ENCODE data around the gene PLB1. TPM values are rescaled to one million over a fixed set of nuclear protein-coding genes. Genes with fewer than 3 reads are reported as not detected.

PLB1 gene
- total RNA-seq, 1 experiment from 2014 or later, result 0.91 TPM

- POLR2A ChIA-PET, result no interaction called here
- Mint-ChIP-seq H3K9me3 (ENCODE audit: unreplicated experiment) (no peaks in the 10 kb centered on the region), H3K4me1 (ENCODE audit: insufficient read depth, unreplicated experiment) (no peaks in the 10 kb centered on the region), H3K27me3 (ENCODE audit: insufficient read depth, unreplicated experiment) (peaks cover 32% of the 10 kb centered on the region), H3K27ac (ENCODE audit: low read depth, unreplicated experiment) (no peak overlapping the region), H3K36me3 (ENCODE audit: insufficient read depth, unreplicated experiment) (peaks cover 4% of the 10 kb centered on the region), H3K4me3 (ENCODE audit: unreplicated experiment) (no peak overlapping the region)
- no peak for TF ChIP-seq CTCF (IDR thresholded peaks at IDR 0.05; ENCODE audit: unreplicated experiment)
- intact Hi-C loops (cut with micrococcal nuclease), result no loop called here
- no peak for DNase-seq (ENCODE audit: unreplicated experiment)
- CTCF ChIA-PET, result interaction anchor here (0.6 to 1.6 kb wide), 4 partner anchors 17 to 845 kb away, joined by 3 to 4 read pairs (median 4); no protein-coding TSS in a partner anchor
- no TSS peak for BruUV-seq (replicated peaks)
Measured at GRCh38 chr2:28528206-28528605, 32.3 kb downstream of the PLB1 start.

- DNase-seq (ENCODE audit: unreplicated experiment), result no peak
- TF ChIP-seq CTCF (IDR thresholded peaks at IDR 0.05; ENCODE audit: unreplicated experiment), result no peak
- Mint-ChIP-seq H3K4me1 (ENCODE audit: insufficient read depth, unreplicated experiment) (no peaks in the 10 kb centered on the region), H3K9me3 (ENCODE audit: unreplicated experiment) (no peaks in the 10 kb centered on the region), H3K27me3 (ENCODE audit: insufficient read depth, unreplicated experiment) (peaks cover 30% of the 10 kb centered on the region), H3K4me3 (ENCODE audit: unreplicated experiment) (no peak overlapping the region), H3K36me3 (ENCODE audit: insufficient read depth, unreplicated experiment) (no peaks in the 10 kb centered on the region), H3K27ac (ENCODE audit: low read depth, unreplicated experiment) (no peak overlapping the region)
- intact Hi-C loops (cut with micrococcal nuclease), result no loop called here
- ChIA-PET CTCF (no interaction called here), POLR2A (no interaction called here)
- BruUV-seq (replicated peaks), result no TSS peak
Measured at GRCh38 chr2:28530782-28531181, 34.9 kb downstream of the PLB1 start.

GRCh38 chr2:28532399-28532798 is 36.5 kb downstream of the PLB1 start:
- intact Hi-C loops (cut with micrococcal nuclease), result no loop called here

GRCh38 chr2:28533044-28533680 is 37.3 kb downstream of the PLB1 start:
- Mint-ChIP-seq H3K36me3 (ENCODE audit: insufficient read depth, unreplicated experiment) (no peaks in the 10 kb centered on the region), H3K4me1 (ENCODE audit: insufficient read depth, unreplicated experiment) (no peaks in the 10 kb centered on the region), H3K27ac (ENCODE audit: low read depth, unreplicated experiment) (no peak overlapping the region), H3K27me3 (ENCODE audit: insufficient read depth, unreplicated experiment) (peaks cover 30% of the 10 kb centered on the region), H3K4me3 (ENCODE audit: unreplicated experiment) (no peak overlapping the region), H3K9me3 (ENCODE audit: unreplicated experiment) (no peaks in the 10 kb centered on the region)
- no TSS peak for BruUV-seq (replicated peaks)
- CTCF ChIA-PET, result no interaction called here
- TF ChIP-seq CTCF (IDR thresholded peaks at IDR 0.05; ENCODE audit: unreplicated experiment), result no peak
- no peak for DNase-seq (ENCODE audit: unreplicated experiment)
- intact Hi-C loops (cut with micrococcal nuclease), result no loop called here
- POLR2A ChIA-PET, result interaction anchor here (1.1 kb wide), 1 partner anchor 11 kb away, joined by 3 read pairs; no protein-coding TSS in a partner anchor

More at GRCh38 chr2:28532399-28532798, 36.5 kb downstream of the PLB1 start:
- ChIA-PET POLR2A (interaction anchor here (0.6 to 1.1 kb wide), 2 partner anchors 11 to 141 kb away, joined by 3 read pairs; no protein-coding TSS in a partner anchor), CTCF (no interaction called here)
- no peaks in the 10 kb centered on the region for H3K9me3 Mint-ChIP-seq (ENCODE audit: unreplicated experiment)
- no peak overlapping the region for H3K27ac Mint-ChIP-seq (ENCODE audit: low read depth, unreplicated experiment)
- no peaks in the 10 kb centered on the region for H3K36me3 Mint-ChIP-seq (ENCODE audit: insufficient read depth, unreplicated experiment)
- H3K4me3 Mint-ChIP-seq (ENCODE audit: unreplicated experiment), result no peak overlapping the region
- no TSS peak for BruUV-seq (replicated peaks)
- no peak for DNase-seq (ENCODE audit: unreplicated experiment)
- no peak for TF ChIP-seq CTCF (IDR thresholded peaks at IDR 0.05; ENCODE audit: unreplicated experiment)
- H3K4me1 Mint-ChIP-seq (ENCODE audit: insufficient read depth, unreplicated experiment), result no peaks in the 10 kb centered on the region
- peaks cover 30% of the 10 kb centered on the region for H3K27me3 Mint-ChIP-seq (ENCODE audit: insufficient read depth, unreplicated experiment)
